GM12878 (cell line): ENCODE results near the gene FOXJ3.

Source experiments
- CTCF ChIP-seq, 3 experiments: IDR thresholded peaks in 2 of 3; conservative IDR thresholded peaks in 1 of 3; 2 replicates each; pipeline ENCODE4 v1.5.1; 2011; ENCODE audit warnings: low read depth in 3 of 3, low read length in 3 of 3, mild to moderate bottlenecking in 3 of 3, control low read depth in 2 of 3, moderate library complexity in 2 of 3, inconsistent platforms in 1 of 3, mixed read lengths in 1 of 3; ENCODE audit not compliant: control insufficient read depth in 2 of 3, insufficient read depth in 1 of 3; ENCODE audit errors: extremely low read depth in 1 of 3
- MXI1 ChIP-seq: fragments of 150-350 bp; IDR thresholded peaks from 2 replicates; pipeline ENCODE4 v1.6.1; 2011; ENCODE audit warnings: low read depth, mild to moderate bottlenecking, inconsistent platforms, low read length, improper control_type of control experiment
- NBN ChIP-seq: fragments of 450-650 bp; IDR thresholded peaks from 2 replicates; pipeline ENCODE4 v1.6.1; 2016
- USF1 ChIP-seq: IDR thresholded peaks from 2 replicates; pipeline ENCODE4 v1.6.1; 2011; ENCODE audit warnings: borderline replicate concordance, low read depth, mild to moderate bottlenecking, moderate library complexity, mixed read lengths, low read length; ENCODE audit not compliant: insufficient read depth; ENCODE audit errors: extremely low read length

- TF ChIP-seq MXI1 (no peak), CTCF (IDR thresholded peaks at IDR 0.05 in 2 of 3, conservative IDR thresholded peaks at IDR 0.05 in 1 of 3; ENCODE audit: control insufficient read depth in 2 of 3, extremely low read depth in 1 of 3, insufficient read depth in 1 of 3, low read depth in 3 of 3, low read length in 3 of 3) (no peak), NBN (no peak), USF1 (no peak)
Observed at GRCh38 chr1:42330215-42330614, 4.8 kb downstream of the FOXJ3 start.
